ENCODE results near the gene TPMT.
"Not testable (repeated sequence)": the region's sequence is repeated elsewhere in the genome, so short reads cannot be mapped to it uniquely, and the experiment has no call there.

Gene TPMT

DNA sequence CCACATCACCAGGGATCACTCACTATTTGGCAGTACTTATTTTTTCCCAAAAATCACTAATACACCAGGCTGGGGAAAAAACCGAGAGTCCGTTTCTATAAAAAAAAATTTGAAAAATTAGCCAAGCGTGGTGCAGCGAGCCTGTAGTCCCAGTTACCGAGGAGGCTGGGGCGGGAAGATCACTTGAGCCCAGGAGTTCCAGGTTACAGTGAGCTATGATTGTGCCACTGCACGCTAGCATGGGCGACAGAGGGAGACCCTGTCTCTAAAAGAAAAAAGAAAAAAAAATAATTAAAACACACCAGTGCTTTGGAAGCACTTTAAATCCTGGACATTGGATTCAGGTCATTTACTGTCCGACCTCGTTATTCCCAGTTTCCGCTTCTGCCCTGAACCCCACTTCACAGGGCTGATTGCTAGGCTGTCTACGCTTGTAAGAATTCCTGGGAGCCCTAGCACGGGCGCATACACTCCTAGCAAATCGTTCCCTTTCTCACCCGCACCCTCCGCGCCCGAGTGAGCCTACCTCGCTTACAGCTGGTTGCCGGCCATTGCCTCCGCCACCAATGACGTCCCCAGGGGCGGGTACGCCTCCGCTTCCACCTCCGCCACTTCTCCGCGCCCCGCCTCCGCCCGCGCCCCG, at the start of gene TPMT:
Gene TPMT (minus strand): TSS at position 571 of the 643 bp plus-strand sequence. CDS start 5,950 bp downstream, outside the sequence.
- Mint-ChIP-seq H3K27me3 (ENCODE audit: low read depth) (no peaks in the 10 kb centered on the region), H3K36me3 (ENCODE audit: low read depth) (peaks cover 8% of the 10 kb centered on the region), H3K9me3 (no peaks in the 10 kb centered on the region), H3K4me3 (peak within 1 kb of the TSS; percentile 99), H3K4me1 (ENCODE audit: low read depth) (peaks cover 20% of the 10 kb centered on the region), H3K27ac (peak within 1 kb of the TSS; percentile 96)
- DNase-seq (ENCODE audit: low spot score): no peak

DNA sequence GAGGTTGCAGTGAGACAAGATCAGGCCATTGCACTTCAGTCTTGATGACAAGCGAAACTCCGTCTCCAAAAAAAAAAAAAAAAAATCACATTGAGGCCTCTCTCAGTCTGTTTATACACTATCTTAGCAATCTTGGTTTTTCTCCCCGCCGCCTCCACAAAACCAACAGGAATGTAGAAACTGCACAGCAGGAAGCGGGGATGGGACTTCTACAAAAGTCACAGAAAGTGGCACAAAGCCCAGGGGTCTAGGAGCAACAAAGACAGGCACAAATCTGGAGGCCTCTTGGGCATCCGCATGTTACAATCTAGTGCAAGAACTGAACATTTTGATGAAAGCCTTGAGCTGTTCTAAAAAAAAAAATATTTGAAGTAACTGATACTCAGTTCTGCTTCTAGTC, 48.9 kb upstream of the TPMT start:
- DNase-seq (ENCODE audit: low spot score): no peak

GRCh38 chr6:18192026-18192425, 37.1 kb upstream of the TPMT start:
- H3K27ac Mint-ChIP-seq: no peak overlapping the region
- H3K27me3 Mint-ChIP-seq (ENCODE audit: low read depth): no peaks in the 10 kb centered on the region
- H3K36me3 Mint-ChIP-seq (ENCODE audit: low read depth): no peaks in the 10 kb centered on the region
- no peaks in the 10 kb centered on the region for H3K4me1 Mint-ChIP-seq (ENCODE audit: low read depth)
- no peak for DNase-seq (ENCODE audit: low spot score)
- H3K9me3 Mint-ChIP-seq: no peaks in the 10 kb centered on the region
- no peak overlapping the region for H3K4me3 Mint-ChIP-seq

More for the DNA sequence above, 48.9 kb upstream of the TPMT start:
- no peak overlapping the region for H3K4me3 Mint-ChIP-seq
- no peaks in the 10 kb centered on the region for H3K4me1 Mint-ChIP-seq (ENCODE audit: low read depth)
- no peaks in the 10 kb centered on the region for H3K9me3 Mint-ChIP-seq
- no peaks in the 10 kb centered on the region for H3K27me3 Mint-ChIP-seq (ENCODE audit: low read depth)
- H3K36me3 Mint-ChIP-seq (ENCODE audit: low read depth): no peaks in the 10 kb centered on the region
- H3K27ac Mint-ChIP-seq: no peak overlapping the region

GRCh38 chr6:18189196-18189595, 34.3 kb upstream of the TPMT start:
- no peak for DNase-seq (ENCODE audit: low spot score)
- Mint-ChIP-seq H3K9me3 (no peaks in the 10 kb centered on the region), H3K27me3 (ENCODE audit: low read depth) (no peaks in the 10 kb centered on the region), H3K36me3 (ENCODE audit: low read depth) (no peaks in the 10 kb centered on the region), H3K4me1 (ENCODE audit: low read depth) (no peaks in the 10 kb centered on the region), H3K4me3 (no peak overlapping the region), H3K27ac (no peak overlapping the region)

DNA sequence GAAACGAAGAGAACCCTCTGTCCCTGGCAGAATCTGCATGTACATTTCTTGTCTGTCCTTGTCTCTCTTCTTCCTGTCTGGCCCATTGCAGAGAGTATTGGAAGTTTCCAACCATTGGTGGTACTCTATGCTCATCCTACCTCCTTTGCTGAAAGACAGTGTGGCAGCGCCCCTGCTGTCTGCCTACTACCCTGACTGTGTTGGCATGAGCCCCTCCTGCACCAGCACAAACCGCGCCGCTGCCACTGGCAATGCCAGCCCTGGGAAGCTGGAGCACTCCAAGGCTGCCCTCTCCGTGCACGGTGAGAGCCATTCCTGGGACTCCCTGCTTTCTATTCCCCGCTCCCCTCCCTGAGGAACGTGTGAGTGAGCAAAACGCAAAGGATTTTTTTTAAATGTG, 32.8 kb upstream of the TPMT start:
- DNase-seq (ENCODE audit: low spot score): no peak
- Mint-ChIP-seq H3K4me3 (no peak overlapping the region), H3K36me3 (ENCODE audit: low read depth) (no peaks in the 10 kb centered on the region), H3K27ac (no peak overlapping the region), H3K27me3 (ENCODE audit: low read depth) (no peaks in the 10 kb centered on the region), H3K9me3 (no peaks in the 10 kb centered on the region), H3K4me1 (ENCODE audit: low read depth) (no peaks in the 10 kb centered on the region)

GRCh38 chr6:18186540-18187250, 31.8 kb upstream of the TPMT start:
- no peak for DNase-seq (ENCODE audit: low spot score)
- Mint-ChIP-seq H3K27ac (no peak overlapping the region), H3K36me3 (ENCODE audit: low read depth) (peaks cover under 1% of the 10 kb centered on the region), H3K4me3 (no peak overlapping the region), H3K4me1 (ENCODE audit: low read depth) (no peaks in the 10 kb centered on the region), H3K27me3 (ENCODE audit: low read depth) (no peaks in the 10 kb centered on the region), H3K9me3 (no peaks in the 10 kb centered on the region)

GRCh38 chr6:18186033-18186432, 31.2 kb upstream of the TPMT start:
- H3K36me3 Mint-ChIP-seq (ENCODE audit: low read depth): peaks cover 1% of the 10 kb centered on the region
- no peaks in the 10 kb centered on the region for H3K4me1 Mint-ChIP-seq (ENCODE audit: low read depth)
- no peak overlapping the region for H3K4me3 Mint-ChIP-seq
- H3K9me3 Mint-ChIP-seq: no peaks in the 10 kb centered on the region
- H3K27ac Mint-ChIP-seq: no peak overlapping the region
- no peaks in the 10 kb centered on the region for H3K27me3 Mint-ChIP-seq (ENCODE audit: low read depth)
- no peak for DNase-seq (ENCODE audit: low spot score)

DNA sequence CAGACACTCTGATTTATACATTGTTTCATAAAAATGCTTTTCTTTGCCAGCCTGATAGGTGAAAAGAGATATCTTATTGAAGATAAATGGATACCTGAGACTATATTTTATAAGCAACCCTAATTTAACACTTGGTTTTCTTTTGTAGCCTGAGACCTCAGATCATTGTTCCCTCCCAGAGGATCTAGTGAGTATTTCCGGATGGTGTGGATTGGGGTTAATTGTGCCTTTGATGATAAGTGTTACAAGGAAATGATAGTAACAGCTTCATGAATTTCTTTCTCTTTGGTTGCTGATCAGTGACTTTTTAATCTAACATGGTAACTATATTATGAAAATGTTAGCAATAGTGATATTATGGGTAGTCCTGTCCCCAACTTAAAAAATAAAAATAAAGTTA, 30.7 kb upstream of the TPMT start:
- H3K4me3 Mint-ChIP-seq: no peak overlapping the region
- no peaks in the 10 kb centered on the region for H3K9me3 Mint-ChIP-seq
- peaks cover 1% of the 10 kb centered on the region for H3K36me3 Mint-ChIP-seq (ENCODE audit: low read depth)
- no peak overlapping the region for H3K27ac Mint-ChIP-seq
- DNase-seq (ENCODE audit: low spot score): no peak
- no peaks in the 10 kb centered on the region for H3K27me3 Mint-ChIP-seq (ENCODE audit: low read depth)
- H3K4me1 Mint-ChIP-seq (ENCODE audit: low read depth): no peaks in the 10 kb centered on the region

- no peak overlapping the region for H3K4me3 Mint-ChIP-seq
- H3K4me1 Mint-ChIP-seq (ENCODE audit: low read depth): no peaks in the 10 kb centered on the region
- H3K36me3 Mint-ChIP-seq (ENCODE audit: low read depth): peaks cover 6% of the 10 kb centered on the region
- no peak for DNase-seq (ENCODE audit: low spot score)
- no peaks in the 10 kb centered on the region for H3K9me3 Mint-ChIP-seq
- H3K27ac Mint-ChIP-seq: no peak overlapping the region
- no peaks in the 10 kb centered on the region for H3K27me3 Mint-ChIP-seq (ENCODE audit: low read depth)
Measured at GRCh38 chr6:18183766-18184165, 28.9 kb upstream of the TPMT start.

DNA sequence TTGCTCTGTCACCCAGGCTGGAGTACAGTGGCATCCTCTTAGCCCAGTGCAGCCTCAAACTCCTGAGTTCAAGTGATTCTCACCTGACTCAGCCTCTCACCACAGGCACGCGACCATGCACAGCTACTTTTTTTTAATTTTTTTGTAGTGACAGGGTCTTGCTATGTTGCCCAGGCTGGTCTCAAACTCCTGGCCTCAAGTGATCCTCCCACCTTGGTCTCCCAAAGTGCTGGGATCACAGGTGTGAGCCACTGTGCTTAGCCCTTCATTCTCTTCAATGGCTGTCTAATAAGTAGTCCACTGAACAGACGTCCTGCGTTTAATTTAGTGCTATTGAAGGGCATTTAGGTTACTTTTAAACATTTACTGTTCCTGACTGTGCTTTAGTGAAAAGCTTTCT, 27.7 kb upstream of the TPMT start:
- Mint-ChIP-seq H3K9me3 (no peaks in the 10 kb centered on the region), H3K36me3 (ENCODE audit: low read depth) (peaks cover 6% of the 10 kb centered on the region), H3K27ac (no peak overlapping the region), H3K4me3 (no peak overlapping the region), H3K4me1 (ENCODE audit: low read depth) (no peaks in the 10 kb centered on the region), H3K27me3 (ENCODE audit: low read depth) (no peaks in the 10 kb centered on the region)
- DNase-seq (ENCODE audit: low spot score): no peak

- Mint-ChIP-seq H3K9me3 (no peaks in the 10 kb centered on the region), H3K4me1 (ENCODE audit: low read depth) (no peaks in the 10 kb centered on the region), H3K4me3 (no peak overlapping the region), H3K27me3 (ENCODE audit: low read depth) (no peaks in the 10 kb centered on the region), H3K27ac (no peak overlapping the region), H3K36me3 (ENCODE audit: low read depth) (peaks cover 18% of the 10 kb centered on the region)
- no peak for DNase-seq (ENCODE audit: low spot score)
Measured at GRCh38 chr6:18179770-18180356, 25.0 kb upstream of the TPMT start.

DNA sequence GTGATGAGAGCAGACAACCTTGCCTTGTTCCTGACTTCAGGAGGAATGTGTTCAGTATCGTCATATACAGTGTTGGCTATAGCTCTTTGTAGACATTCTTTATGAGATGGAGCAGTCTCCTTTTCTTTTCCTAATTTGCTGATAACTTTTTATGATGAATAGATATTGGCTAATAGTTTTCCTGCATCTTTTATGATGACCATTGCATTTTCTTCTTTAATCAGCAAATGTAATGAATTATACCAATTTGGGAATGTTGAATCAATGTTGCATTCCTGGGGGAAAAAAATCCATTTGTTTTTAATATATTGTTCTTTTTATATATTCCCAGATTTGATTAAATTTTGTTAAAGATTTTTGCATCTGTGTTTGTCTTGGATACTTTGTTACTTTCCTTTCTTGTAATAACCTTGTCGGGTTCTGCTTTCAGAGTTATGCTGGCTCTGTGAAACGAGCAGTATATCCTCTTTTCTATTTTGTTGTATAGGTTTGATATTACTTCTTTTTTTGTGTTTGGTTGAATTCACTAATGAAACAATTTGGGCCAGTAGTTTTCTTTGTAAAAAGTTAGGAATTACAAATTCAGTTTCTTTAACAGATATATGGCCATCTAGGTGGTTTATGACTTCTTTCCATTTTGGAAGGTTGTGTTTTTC, 24.2 kb upstream of the TPMT start:
- H3K36me3 Mint-ChIP-seq (ENCODE audit: low read depth): peaks cover 24% of the 10 kb centered on the region

DNA sequence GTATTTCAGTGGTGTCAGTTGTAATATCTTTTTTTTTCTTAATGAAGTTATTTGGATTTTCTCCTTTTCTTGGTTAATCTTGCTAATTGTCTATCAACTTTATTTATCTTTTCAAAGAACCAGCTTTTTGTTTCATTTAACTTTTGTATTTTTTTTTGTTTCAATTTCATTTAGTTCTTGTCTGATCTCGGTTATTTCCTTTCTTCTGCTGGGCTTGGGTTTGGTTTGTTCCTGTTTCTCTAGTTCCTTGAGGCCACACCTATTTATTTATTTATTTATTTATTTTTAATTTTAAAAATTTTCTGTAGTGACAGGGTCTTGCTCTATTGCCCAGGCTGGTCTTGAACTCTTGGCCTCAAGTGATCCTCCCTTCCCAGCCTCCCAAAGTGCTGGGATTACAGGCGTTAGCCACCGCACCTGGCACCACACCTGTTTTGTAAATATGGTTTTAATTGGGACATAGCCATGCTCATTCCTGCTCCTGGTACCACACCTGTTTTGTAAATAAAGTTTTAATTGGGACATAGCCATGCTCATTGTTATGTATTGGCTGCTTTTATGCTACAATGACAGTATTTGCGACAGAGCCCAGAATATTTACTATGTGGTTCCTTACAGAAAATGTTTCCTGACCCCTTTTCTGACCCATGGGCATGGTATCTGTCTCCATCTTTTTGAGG, 22.5 kb upstream of the TPMT start:
- Mint-ChIP-seq H3K4me3 (no peak overlapping the region), H3K27me3 (ENCODE audit: low read depth) (no peaks in the 10 kb centered on the region), H3K27ac (no peak overlapping the region), H3K36me3 (ENCODE audit: low read depth) (peaks cover 25% of the 10 kb centered on the region), H3K4me1 (ENCODE audit: low read depth) (no peaks in the 10 kb centered on the region), H3K9me3 (no peaks in the 10 kb centered on the region)
- no peak for DNase-seq (ENCODE audit: low spot score)

More for the DNA sequence above, 24.2 kb upstream of the TPMT start:
- Mint-ChIP-seq H3K4me3 (no peak overlapping the region), H3K9me3 (no peaks in the 10 kb centered on the region), H3K27me3 (ENCODE audit: low read depth) (no peaks in the 10 kb centered on the region), H3K4me1 (ENCODE audit: low read depth) (no peaks in the 10 kb centered on the region), H3K27ac (no peak overlapping the region)
- DNase-seq (ENCODE audit: low spot score): no peak

DNA sequence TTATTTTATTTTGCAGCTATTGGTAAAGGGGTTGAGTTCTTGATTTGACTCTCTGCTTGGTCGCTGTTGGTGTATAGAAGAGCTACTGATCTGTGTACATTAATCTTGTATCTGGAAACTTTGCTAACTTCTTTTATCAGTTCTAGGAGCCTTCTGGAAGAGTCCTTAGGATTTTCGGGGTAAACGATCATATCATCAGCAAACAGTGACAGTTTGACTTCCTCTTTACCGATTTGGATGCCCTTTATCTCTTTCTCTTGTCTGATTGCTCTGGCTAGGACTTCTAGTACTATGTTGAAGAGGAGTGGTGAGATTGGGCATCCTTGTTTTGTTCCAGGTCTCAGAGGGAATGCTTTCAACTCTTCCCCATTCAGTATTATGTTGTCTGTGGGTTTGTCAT, 21.3 kb upstream of the TPMT start:
- not testable (repeated sequence) for H3K9me3 Mint-ChIP-seq; H3K4me1 Mint-ChIP-seq (ENCODE audit: low read depth); DNase-seq (ENCODE audit: low spot score); H3K27ac Mint-ChIP-seq; H3K27me3 Mint-ChIP-seq (ENCODE audit: low read depth); H3K4me3 Mint-ChIP-seq
- peaks cover 26% of the 10 kb centered on the region for H3K36me3 Mint-ChIP-seq (ENCODE audit: low read depth)

All from T-helper 2 cell treated with Interferon-gamma antibody and Interleukin-4, amounts not matched to agents 5 μg/mL and 100 μg/mL, for 36 hours (primary cell).